Adipocyte (in vitro differentiated cells): ENCODE results near the gene FAM83C.

ENCODE experiments used
- DNase-seq: peaks from one replicate; pipeline ENCODE4 v3.0.0-alpha.2; 2015; ENCODE audit warnings: low read depth
- H3K27me3 ChIP-seq: replicated peaks from 2 replicates; pipeline ENCODE4 v1.7.0; 2013; ENCODE audit warnings: mild to moderate bottlenecking, low read length, moderate library complexity; ENCODE audit not compliant: control insufficient read depth, insufficient read depth
- H3K36me3 ChIP-seq: 2 replicates; pipeline ENCODE4 v1.7.0; 2013; ENCODE audit warnings: low read length, mild to moderate bottlenecking, moderate library complexity; ENCODE audit not compliant: control insufficient read depth, insufficient read depth, severe bottlenecking
- H3K4me1 ChIP-seq: 2 replicates; pipeline ENCODE4 v1.7.0; 2013; ENCODE audit warnings: mild to moderate bottlenecking, low read length, moderate library complexity; ENCODE audit not compliant: control insufficient read depth, insufficient read depth
- H3K4me3 ChIP-seq: 2 replicates; pipeline ENCODE4 v1.7.0; 2013; ENCODE audit warnings: mild to moderate bottlenecking, low read length, moderate library complexity
- H3K9ac ChIP-seq: 2 replicates; pipeline ENCODE4 v1.7.0; 2013; ENCODE audit warnings: mild to moderate bottlenecking, low read length, moderate library complexity
- H3K9me3 ChIP-seq: 2 replicates; pipeline ENCODE4 v1.7.0; 2013; ENCODE audit warnings: mild to moderate bottlenecking, low read length, moderate library complexity; ENCODE audit not compliant: control insufficient read depth

The FAM83C gene

GRCh38 chr20:35328095-35328685 is 36.0 kb upstream of the FAM83C start:
- no peak overlapping the region for H3K4me3 ChIP-seq
- H3K9me3 ChIP-seq: no peaks in the 10 kb centered on the region
- DNase-seq: no peak
- H3K36me3 ChIP-seq: no peaks in the 10 kb centered on the region
- no peak overlapping the region for H3K9ac ChIP-seq
- no peaks in the 10 kb centered on the region for H3K27me3 ChIP-seq
- H3K4me1 ChIP-seq: peaks cover 29% of the 10 kb centered on the region

DNA sequence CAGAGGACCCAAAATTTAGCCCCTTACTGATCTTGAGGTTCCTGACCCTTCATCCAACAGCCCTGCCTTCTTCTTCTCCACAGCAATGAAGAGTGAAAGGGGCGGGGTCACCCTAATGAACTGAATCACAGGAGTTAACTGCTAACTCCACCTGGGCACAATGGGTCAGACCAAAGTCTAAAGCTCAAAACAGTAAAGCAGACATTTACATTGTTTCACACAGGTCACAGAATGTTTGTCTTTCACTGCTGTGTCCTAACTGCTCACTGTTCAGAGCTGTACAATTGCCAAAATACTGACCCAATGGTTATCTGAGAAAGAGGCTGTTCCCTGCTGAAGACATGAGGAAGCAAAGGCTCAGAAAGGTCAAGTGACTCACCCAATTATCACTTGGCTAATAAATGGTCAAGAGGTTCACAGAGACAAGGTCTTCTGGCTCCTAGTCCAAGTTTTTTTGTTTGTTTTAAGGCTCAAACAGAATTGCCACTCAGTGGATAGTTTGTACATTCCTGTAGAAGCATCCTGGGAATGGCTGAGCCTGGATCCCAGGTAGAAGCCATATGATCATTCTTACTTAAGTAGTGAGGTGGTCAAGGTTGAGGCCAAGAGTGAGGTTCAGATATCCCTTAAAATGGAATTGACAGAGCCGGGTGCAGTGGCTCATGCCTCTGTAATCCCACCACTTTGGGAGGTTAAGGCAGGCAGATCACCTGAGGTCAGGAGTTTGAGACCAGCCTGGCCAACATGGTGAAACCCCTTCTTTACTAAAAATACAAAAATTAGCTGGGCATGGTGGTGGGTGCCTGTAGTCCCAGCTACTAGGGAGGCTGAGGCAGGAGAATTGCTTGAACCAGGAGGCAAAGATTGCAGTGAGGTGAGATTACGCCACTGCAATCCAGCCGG is 35.1 kb upstream of the FAM83C start:
- no peaks in the 10 kb centered on the region for H3K36me3 ChIP-seq
- H3K9ac ChIP-seq: peak overlapping the region; percentile 10
- DNase-seq: no peak

DNA sequence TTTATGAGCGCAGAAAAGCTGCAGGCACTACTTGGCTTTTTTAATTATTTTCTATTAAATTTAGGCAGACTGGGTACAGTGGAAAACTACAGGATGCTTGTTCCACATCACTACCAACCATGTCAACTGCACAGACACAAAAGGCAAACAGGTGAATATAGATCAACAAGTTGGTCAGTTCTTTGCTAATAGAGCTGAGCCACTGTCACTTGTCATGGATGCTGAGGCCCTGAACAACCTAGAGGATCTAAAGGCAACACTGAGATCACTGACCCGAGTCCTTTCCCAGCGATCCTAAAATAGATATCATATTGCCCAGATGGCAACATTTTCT is 34.5 kb upstream of the FAM83C start:
- no peak for DNase-seq
- no peaks in the 10 kb centered on the region for H3K36me3 ChIP-seq
- H3K4me1 ChIP-seq: peaks cover 26% of the 10 kb centered on the region
- H3K4me3 ChIP-seq: peak overlapping the region; percentile 10
- H3K9ac ChIP-seq: peak overlapping the region; percentile 10
- no peaks in the 10 kb centered on the region for H3K9me3 ChIP-seq
- no peaks in the 10 kb centered on the region for H3K27me3 ChIP-seq

More for the DNA sequence above, 35.1 kb upstream of the FAM83C start:
- peaks cover 26% of the 10 kb centered on the region for H3K4me1 ChIP-seq
- no peaks in the 10 kb centered on the region for H3K9me3 ChIP-seq
- peak overlapping the region; percentile 10 for H3K4me3 ChIP-seq
- no peaks in the 10 kb centered on the region for H3K27me3 ChIP-seq

GRCh38 chr20:35326021-35326739 is 34.0 kb upstream of the FAM83C start:
- no peak overlapping the region for H3K9ac ChIP-seq
- peak; percentile 57 for DNase-seq

DNA sequence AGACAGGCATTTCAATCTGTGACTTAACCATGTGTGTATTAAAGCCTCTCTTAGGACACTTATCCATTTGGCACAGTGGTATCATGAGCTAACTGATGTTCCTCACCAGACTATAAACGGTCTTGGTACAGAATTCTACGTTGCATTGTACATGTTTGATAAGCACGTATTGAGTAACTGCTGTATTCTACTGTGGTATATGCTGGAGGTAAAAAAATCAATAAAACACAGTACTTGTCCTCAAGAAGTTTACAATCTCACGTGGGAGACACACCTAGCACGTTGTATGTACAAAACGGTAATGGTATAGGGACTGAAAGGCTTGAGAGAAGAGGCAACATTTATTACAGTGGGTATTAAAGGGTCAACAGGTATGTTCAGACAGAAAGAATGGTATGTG is 33.2 kb upstream of the FAM83C start:
- no peak overlapping the region for H3K4me3 ChIP-seq
- peaks cover 35% of the 10 kb centered on the region for H3K4me1 ChIP-seq
- no peak overlapping the region for H3K9ac ChIP-seq
- no peaks in the 10 kb centered on the region for H3K36me3 ChIP-seq
- no peak for DNase-seq
- no peaks in the 10 kb centered on the region for H3K9me3 ChIP-seq
- H3K27me3 ChIP-seq: no peaks in the 10 kb centered on the region

More at GRCh38 chr20:35326021-35326739, 34.0 kb upstream of the FAM83C start:
- H3K4me3 ChIP-seq: no peak overlapping the region
- H3K4me1 ChIP-seq: peaks cover 27% of the 10 kb centered on the region
- no peaks in the 10 kb centered on the region for H3K36me3 ChIP-seq
- no peaks in the 10 kb centered on the region for H3K27me3 ChIP-seq
- no peaks in the 10 kb centered on the region for H3K9me3 ChIP-seq

DNA sequence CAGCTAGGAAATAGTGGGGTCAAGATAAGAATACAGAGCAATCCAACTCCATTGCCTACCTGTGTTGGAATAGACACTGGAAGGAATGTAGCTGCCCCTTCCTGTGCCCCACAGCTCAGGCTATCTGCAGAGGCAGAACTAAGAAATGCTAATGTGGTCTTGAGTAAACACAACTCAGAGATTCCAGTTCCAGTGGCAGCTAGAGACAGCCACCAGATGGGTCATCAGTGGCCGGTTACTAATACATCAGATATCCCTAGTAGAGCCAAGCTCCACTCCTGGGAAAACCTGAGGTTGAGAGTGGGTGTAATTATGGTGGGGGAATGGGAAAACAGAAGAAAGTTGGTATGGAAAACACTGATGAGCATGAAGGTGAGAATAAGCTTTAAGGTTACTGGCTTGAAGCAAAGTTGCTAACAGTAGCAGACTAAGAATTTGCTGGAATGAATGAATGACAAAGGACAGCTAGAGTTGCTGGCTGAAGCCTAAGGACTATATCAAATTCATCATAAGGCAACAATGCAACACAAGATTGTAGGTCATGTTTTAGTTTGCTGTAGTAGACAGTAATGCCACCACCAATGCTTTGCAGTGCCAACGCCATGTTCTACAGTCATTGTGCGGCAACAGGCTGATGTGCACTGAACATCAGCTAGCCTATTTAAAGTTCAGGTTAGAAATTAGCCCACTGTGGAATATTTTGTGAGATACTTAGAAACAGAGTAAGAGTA is 28.3 kb upstream of the FAM83C start:
- H3K4me1 ChIP-seq: peaks cover 45% of the 10 kb centered on the region
- DNase-seq: no peak
- no peaks in the 10 kb centered on the region for H3K27me3 ChIP-seq
- no peaks in the 10 kb centered on the region for H3K36me3 ChIP-seq
- peak overlapping the region; percentile 25 for H3K4me3 ChIP-seq
- peak overlapping the region; percentile 27 for H3K9ac ChIP-seq
- no peaks in the 10 kb centered on the region for H3K9me3 ChIP-seq

- no peak for DNase-seq
- H3K9ac ChIP-seq: peak overlapping the region; percentile 27
- H3K9me3 ChIP-seq: no peaks in the 10 kb centered on the region
- peak overlapping the region; percentile 25 for H3K4me3 ChIP-seq
- H3K36me3 ChIP-seq: no peaks in the 10 kb centered on the region
- no peaks in the 10 kb centered on the region for H3K27me3 ChIP-seq
- H3K4me1 ChIP-seq: peaks cover 53% of the 10 kb centered on the region
Measured at GRCh38 chr20:35319871-35320197, 27.6 kb upstream of the FAM83C start.

DNA sequence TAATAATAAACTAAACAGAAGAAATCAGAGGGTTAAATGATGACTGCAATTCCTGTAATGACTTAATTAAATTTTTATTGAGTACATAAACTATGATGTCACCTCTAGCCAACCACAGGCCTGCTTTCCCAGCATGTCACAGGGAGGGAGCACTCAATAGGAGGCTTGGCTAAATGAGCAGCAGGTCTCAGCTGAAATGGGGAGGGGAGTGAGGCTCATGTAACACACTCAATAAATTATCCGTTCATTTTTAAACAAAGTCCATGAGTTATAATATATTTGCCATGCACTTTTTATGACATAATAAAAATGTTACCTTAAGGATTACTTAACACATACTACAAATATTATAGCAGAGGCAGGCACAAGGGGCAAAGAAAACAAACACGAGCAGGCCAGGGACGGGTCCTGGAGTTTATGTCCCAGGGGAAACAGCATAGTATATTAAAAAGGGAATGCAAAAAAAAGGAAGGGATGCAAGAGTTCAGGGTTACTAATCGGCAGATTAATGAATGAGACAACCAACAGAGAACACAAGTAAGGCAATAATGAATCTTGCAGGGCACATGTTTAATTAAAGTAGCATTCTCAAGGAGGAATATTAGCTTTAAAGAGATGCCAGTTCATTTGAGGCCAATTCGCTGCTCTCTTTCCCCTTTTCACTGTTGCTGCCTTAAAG is 27.1 kb upstream of the FAM83C start:
- no peak overlapping the region for H3K9ac ChIP-seq
- H3K4me3 ChIP-seq: no peak overlapping the region
- no peaks in the 10 kb centered on the region for H3K27me3 ChIP-seq
- no peaks in the 10 kb centered on the region for H3K36me3 ChIP-seq
- peaks cover 58% of the 10 kb centered on the region for H3K4me1 ChIP-seq
- no peak for DNase-seq
- H3K9me3 ChIP-seq: no peaks in the 10 kb centered on the region

DNA sequence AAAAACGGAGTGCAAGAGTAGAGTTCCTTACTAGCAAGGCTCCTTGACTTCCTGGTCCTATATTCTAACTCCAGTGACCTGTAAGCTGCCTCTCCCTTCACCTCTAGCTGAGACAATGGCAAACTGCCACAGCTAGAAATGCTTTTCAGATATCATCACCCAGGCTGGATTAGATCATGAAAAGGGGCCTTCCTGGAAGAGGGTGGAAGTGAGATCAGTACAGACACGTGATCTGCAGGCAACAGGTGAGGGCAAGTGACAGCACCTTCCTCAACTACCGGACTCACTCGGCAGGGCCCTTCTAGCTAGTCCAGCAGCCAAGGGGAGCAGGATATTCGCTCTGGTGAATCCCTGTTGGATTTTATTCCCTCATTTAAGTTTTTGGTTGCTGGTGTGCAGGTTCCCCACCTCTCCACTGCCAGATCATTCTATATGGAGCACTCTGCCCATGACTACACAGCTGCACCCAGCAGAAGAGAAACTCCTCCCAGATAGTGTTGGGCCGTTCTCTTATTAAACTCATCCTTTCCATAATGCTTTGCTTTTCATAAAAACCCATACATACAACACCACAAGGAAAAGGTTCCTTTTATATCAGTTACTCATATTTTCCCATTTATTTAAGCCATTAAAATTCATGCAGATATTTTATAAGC is 26.4 kb upstream of the FAM83C start:
- Histone ChIP-seq H3K4me3 (no peak overlapping the region), H3K36me3 (no peaks in the 10 kb centered on the region), H3K4me1 (peaks cover 61% of the 10 kb centered on the region), H3K9ac (no peak overlapping the region), H3K27me3 (no peaks in the 10 kb centered on the region), H3K9me3 (no peaks in the 10 kb centered on the region)
- DNase-seq: peak; percentile 54

DNA sequence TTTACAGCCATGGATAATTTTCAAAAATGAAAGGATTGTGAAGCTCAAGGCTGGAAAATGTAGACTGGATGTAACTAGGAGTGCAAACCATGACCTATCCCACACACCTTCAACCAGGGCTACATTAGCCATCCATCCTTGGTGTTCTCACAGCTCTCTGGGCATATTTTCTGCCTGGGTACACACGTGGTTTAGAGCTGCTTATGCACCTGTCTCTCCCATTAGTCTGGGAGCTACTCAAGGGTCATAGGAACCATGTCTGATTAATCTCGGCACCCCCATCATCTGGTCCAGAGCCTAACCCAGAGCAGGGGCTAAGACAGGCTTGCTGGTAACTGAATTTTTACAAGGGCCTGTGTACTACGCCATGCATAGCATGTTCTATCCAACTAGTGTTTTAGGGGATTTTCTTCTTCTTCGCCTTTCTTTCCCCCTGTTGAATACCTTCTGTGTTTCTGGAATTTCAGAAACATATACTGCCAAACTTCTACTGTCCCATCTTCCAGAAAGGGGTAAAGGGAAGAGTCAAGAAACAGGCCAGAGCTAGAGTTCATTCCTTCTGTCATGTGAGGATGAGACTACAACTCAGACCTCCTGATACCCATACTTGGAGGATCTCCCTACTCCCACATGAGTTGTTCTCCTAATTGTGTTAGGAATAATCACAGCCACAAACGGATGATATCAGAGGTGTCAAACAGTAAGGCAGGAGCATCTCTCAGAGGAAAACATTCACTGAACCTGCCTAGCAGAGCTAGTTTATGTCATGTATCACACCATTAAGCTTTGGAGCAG is 25.4 kb upstream of the FAM83C start:
- Histone ChIP-seq H3K9ac (no peak overlapping the region), H3K27me3 (no peaks in the 10 kb centered on the region)
- DNase-seq: no peak

More for the DNA sequence above, 25.4 kb upstream of the FAM83C start:
- Histone ChIP-seq H3K4me1 (peaks cover 63% of the 10 kb centered on the region), H3K4me3 (no peak overlapping the region), H3K9me3 (no peaks in the 10 kb centered on the region), H3K36me3 (no peaks in the 10 kb centered on the region)
